Measurements from ENCODE around the gene FGF14. TPM values are rescaled to one million over a fixed set of nuclear protein-coding genes. Genes with fewer than 3 reads are reported as not detected.

The FGF14 gene
- total RNA-seq, 4 donors from 2014 or later: 0.28 to 2.3 (median 0.35) TPM; not detected in 1

- Histone ChIP-seq H3K27ac (no peak overlapping the region), H3K36me3 (no peaks in the 10 kb centered on the region), H3K9me3 (peaks cover 0 to under 1% (median 0%) of the 10 kb centered on the region in 4 donors), H3K27me3 (no peaks in the 10 kb centered on the region), H3K4me1 (no peaks in the 10 kb centered on the region), H3K4me3 (no peak overlapping the region)
- TF ChIP-seq POLR2A (IDR thresholded peaks at IDR 0.05) (no peak), CTCF (IDR thresholded peaks at IDR 0.05) (no peak)
- no peak for DNase-seq
These were observed 112.2 kb downstream of the FGF14 start for GRCh38 chr13:102289606-102290005.

GRCh38 chr13:102286326-102286725 lies 115.5 kb downstream of the FGF14 start:
- Histone ChIP-seq H3K9me3 (no peaks in the 10 kb centered on the region), H3K4me1 (no peaks in the 10 kb centered on the region), H3K27ac (no peak overlapping the region), H3K4me3 (no peak overlapping the region), H3K36me3 (no peaks in the 10 kb centered on the region), H3K27me3 (no peaks in the 10 kb centered on the region)
- no peak for TF ChIP-seq POLR2A (IDR thresholded peaks at IDR 0.05)
- no peak for TF ChIP-seq CTCF (IDR thresholded peaks at IDR 0.05)
- DNase-seq: no peak

GRCh38 chr13:102280366-102280765 lies 121.5 kb downstream of the FGF14 start:
- TF ChIP-seq CTCF (IDR thresholded peaks at IDR 0.05): no peak
- TF ChIP-seq POLR2A (IDR thresholded peaks at IDR 0.05): no peak

GRCh38 chr13:102277286-102277685 lies 124.6 kb downstream of the FGF14 start:
- Histone ChIP-seq H3K9me3 (no peaks in the 10 kb centered on the region), H3K27me3 (no peaks in the 10 kb centered on the region), H3K27ac (no peak overlapping the region), H3K4me1 (no peaks in the 10 kb centered on the region), H3K36me3 (no peaks in the 10 kb centered on the region), H3K4me3 (no peak overlapping the region)
- no peak for DNase-seq
- TF ChIP-seq CTCF (IDR thresholded peaks at IDR 0.05): no peak

More at GRCh38 chr13:102280366-102280765, 121.5 kb downstream of the FGF14 start:
- Histone ChIP-seq H3K36me3 (no peaks in the 10 kb centered on the region), H3K27me3 (no peaks in the 10 kb centered on the region), H3K27ac (no peak overlapping the region), H3K9me3 (no peaks in the 10 kb centered on the region), H3K4me3 (no peak overlapping the region), H3K4me1 (no peaks in the 10 kb centered on the region)
- no peak for DNase-seq

GRCh38 chr13:102276404-102276803 lies 125.4 kb downstream of the FGF14 start:
- Histone ChIP-seq H3K27me3 (no peaks in the 10 kb centered on the region), H3K4me3 (no peak overlapping the region), H3K9me3 (no peaks in the 10 kb centered on the region), H3K27ac (no peak overlapping the region), H3K4me1 (no peaks in the 10 kb centered on the region), H3K36me3 (no peaks in the 10 kb centered on the region)
- DNase-seq: no peak
- TF ChIP-seq CTCF (IDR thresholded peaks at IDR 0.05): no peak
- TF ChIP-seq POLR2A (IDR thresholded peaks at IDR 0.05): no peak

GRCh38 chr13:102275969-102276368 lies 125.9 kb downstream of the FGF14 start:
- Histone ChIP-seq H3K27me3 (no peaks in the 10 kb centered on the region), H3K27ac (no peak overlapping the region), H3K36me3 (no peaks in the 10 kb centered on the region), H3K4me1 (no peaks in the 10 kb centered on the region), H3K4me3 (no peak overlapping the region), H3K9me3 (no peaks in the 10 kb centered on the region)
- no peak for TF ChIP-seq CTCF (IDR thresholded peaks at IDR 0.05)
- TF ChIP-seq POLR2A (IDR thresholded peaks at IDR 0.05): no peak
- no peak for DNase-seq

Data from Peyer's patch (tissue), 4 donors.